Activated T-cell treated with anti-CD3 and anti-CD28 coated beads, Interleukin-2, amount 50 U/mL, for 4 hours (primary cell): ENCODE results near the gene SLC24A4. TPM values are rescaled to one million over a fixed set of nuclear protein-coding genes. Genes with fewer than 3 reads are reported as not detected.

ENCODE experiments used
- ATAC-seq, 2 donors: fragments of 200-7000 bp; cut with Tn5 transposase; one replicate each; pipeline ENCODE4 v1.10.0; 2021
- DNase-seq: peaks from one replicate; pipeline ENCODE4 v3.0.0-alpha.2; 2020
- H3K27me3 Mint-ChIP-seq: one replicate; pipeline ENCODE4 v1.8.0; 2021; ENCODE audit warnings: low read depth, mixed read lengths
- H3K36me3 Mint-ChIP-seq: one replicate; pipeline ENCODE4 v1.8.0; 2022; ENCODE audit warnings: mixed read lengths; ENCODE audit not compliant: insufficient read depth
- H3K4me1 Mint-ChIP-seq: one replicate; pipeline ENCODE4 v1.8.0; 2021; ENCODE audit warnings: low read depth, mixed read lengths
- H3K4me3 Mint-ChIP-seq: one replicate; pipeline ENCODE4 v1.8.0; 2021; ENCODE audit warnings: mild to moderate bottlenecking, moderate library complexity, mixed read lengths
- H3K9me3 Mint-ChIP-seq: one replicate; pipeline ENCODE4 v1.8.0; 2021; ENCODE audit warnings: mixed read lengths
- total RNA-seq, 3 donors: library from RNA; stranded (reverse); gene quantifications; one replicate each; pipeline ENCODE4 v1.2.1, GENCODE V29; 2021

The SLC24A4 gene
- total RNA-seq, 3 donors from 2014 or later: 0.03 TPM; not detected in 2

- peaks cover 9% of the 10 kb centered on the region for H3K9me3 Mint-ChIP-seq
- H3K4me1 Mint-ChIP-seq: peaks cover 16% of the 10 kb centered on the region
- no peaks in the 10 kb centered on the region for H3K36me3 Mint-ChIP-seq
- H3K27me3 Mint-ChIP-seq: no peaks in the 10 kb centered on the region
- ATAC-seq (no peak), DNase-seq (no peak)
- no peak overlapping the region for H3K4me3 Mint-ChIP-seq
Measured at GRCh38 chr14:92464156-92464555, 141.2 kb downstream of the SLC24A4 start.

GRCh38 chr14:92464716-92465115 lies 141.8 kb downstream of the SLC24A4 start:
- no peak overlapping the region for H3K4me3 Mint-ChIP-seq
- H3K9me3 Mint-ChIP-seq: peaks cover 12% of the 10 kb centered on the region
- no peak for ATAC-seq
- no peaks in the 10 kb centered on the region for H3K27me3 Mint-ChIP-seq
- DNase-seq: no peak
- H3K36me3 Mint-ChIP-seq: no peaks in the 10 kb centered on the region
- peaks cover 16% of the 10 kb centered on the region for H3K4me1 Mint-ChIP-seq

GRCh38 chr14:92465353-92466055 lies 142.5 kb downstream of the SLC24A4 start:
- Mint-ChIP-seq H3K4me3 (no peak overlapping the region), H3K9me3 (peaks cover 16% of the 10 kb centered on the region), H3K27me3 (no peaks in the 10 kb centered on the region), H3K4me1 (peaks cover 16% of the 10 kb centered on the region), H3K36me3 (no peaks in the 10 kb centered on the region)
- ATAC-seq (no peak), DNase-seq (no peak)

DNA sequence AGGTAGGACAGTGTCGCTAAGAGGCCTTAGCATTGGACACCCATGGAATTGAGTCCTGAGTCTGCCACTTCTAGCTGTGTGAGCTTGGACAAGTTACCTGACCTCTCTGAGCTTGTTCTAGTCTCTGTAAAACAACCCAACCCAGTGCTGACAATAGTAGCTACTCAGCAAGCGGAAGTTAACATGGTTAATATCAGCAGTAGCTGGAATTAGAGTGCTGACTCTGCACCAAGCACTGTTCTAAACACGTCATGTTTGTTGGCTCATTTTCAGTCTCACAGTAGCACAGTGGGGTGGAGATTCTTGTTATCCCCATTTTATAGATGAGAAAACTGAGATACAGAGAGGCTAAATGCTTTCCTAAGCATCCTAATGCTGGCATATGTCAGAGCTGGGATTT lies 143.1 kb downstream of the SLC24A4 start:
- Mint-ChIP-seq H3K36me3 (no peaks in the 10 kb centered on the region), H3K4me1 (peaks cover 14% of the 10 kb centered on the region), H3K4me3 (no peak overlapping the region), H3K9me3 (peaks cover 16% of the 10 kb centered on the region), H3K27me3 (no peaks in the 10 kb centered on the region)
- ATAC-seq: no peak
- DNase-seq: no peak

- H3K4me1 Mint-ChIP-seq: no peaks in the 10 kb centered on the region
- H3K4me3 Mint-ChIP-seq: no peak overlapping the region
- no peaks in the 10 kb centered on the region for H3K36me3 Mint-ChIP-seq
- no peak for DNase-seq
- peaks cover 16% of the 10 kb centered on the region for H3K9me3 Mint-ChIP-seq
- no peaks in the 10 kb centered on the region for H3K27me3 Mint-ChIP-seq
- no peak for ATAC-seq
Measured at GRCh38 chr14:92469515-92469914, 146.6 kb downstream of the SLC24A4 start.

DNA sequence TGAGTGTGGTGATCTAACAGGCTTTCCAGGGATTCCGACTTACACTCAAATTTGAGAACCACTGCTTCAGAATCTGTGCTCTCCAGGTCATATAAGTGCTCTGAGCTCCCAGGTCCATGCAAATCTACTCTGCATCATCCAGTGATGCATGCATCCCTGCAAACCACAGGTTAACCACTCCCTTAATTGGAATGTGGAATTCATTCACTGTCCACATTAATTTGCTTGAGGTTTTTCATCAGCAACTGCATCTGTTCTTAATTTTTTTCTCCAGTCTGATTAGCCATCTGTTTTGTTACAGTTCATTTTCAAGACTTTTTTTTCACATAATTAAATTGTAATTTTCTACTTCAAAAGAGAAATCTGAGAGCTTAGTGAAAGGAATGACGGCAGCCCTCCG lies 147.2 kb downstream of the SLC24A4 start:
- Mint-ChIP-seq H3K4me1 (no peaks in the 10 kb centered on the region), H3K27me3 (no peaks in the 10 kb centered on the region), H3K9me3 (peaks cover 16% of the 10 kb centered on the region), H3K4me3 (no peak overlapping the region), H3K36me3 (no peaks in the 10 kb centered on the region)
- ATAC-seq: no peak
- DNase-seq: no peak

GRCh38 chr14:92470811-92471210 lies 147.8 kb downstream of the SLC24A4 start:
- no peaks in the 10 kb centered on the region for H3K4me1 Mint-ChIP-seq
- no peaks in the 10 kb centered on the region for H3K36me3 Mint-ChIP-seq
- H3K4me3 Mint-ChIP-seq: no peak overlapping the region
- no peaks in the 10 kb centered on the region for H3K27me3 Mint-ChIP-seq
- peaks cover 16% of the 10 kb centered on the region for H3K9me3 Mint-ChIP-seq
- ATAC-seq (no peak), DNase-seq (no peak)

DNA sequence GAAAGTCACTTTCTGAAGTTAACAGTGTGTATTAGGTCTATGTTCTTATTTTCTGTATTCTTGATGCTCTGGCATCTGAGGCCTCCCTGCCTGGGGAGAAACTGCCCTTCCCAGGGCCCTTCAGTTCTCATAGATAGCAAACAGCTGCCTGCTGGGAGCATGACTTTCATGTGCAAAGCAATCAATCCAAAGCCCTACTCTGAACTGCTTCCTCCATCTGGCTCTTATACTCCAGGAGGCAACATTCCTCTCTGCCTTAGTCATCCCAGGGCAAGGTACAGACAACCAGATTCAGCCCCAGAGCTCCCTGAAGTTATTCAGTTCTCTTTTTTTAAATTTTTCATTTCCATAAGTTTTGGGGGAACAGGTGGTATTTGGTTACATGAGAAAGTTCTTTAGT lies 149.0 kb downstream of the SLC24A4 start:
- H3K9me3 Mint-ChIP-seq: peaks cover 15% of the 10 kb centered on the region
- DNase-seq (no peak), ATAC-seq (no peak)
- no peak overlapping the region for H3K4me3 Mint-ChIP-seq
- H3K36me3 Mint-ChIP-seq: no peaks in the 10 kb centered on the region
- H3K4me1 Mint-ChIP-seq: no peaks in the 10 kb centered on the region
- H3K27me3 Mint-ChIP-seq: no peaks in the 10 kb centered on the region

DNA sequence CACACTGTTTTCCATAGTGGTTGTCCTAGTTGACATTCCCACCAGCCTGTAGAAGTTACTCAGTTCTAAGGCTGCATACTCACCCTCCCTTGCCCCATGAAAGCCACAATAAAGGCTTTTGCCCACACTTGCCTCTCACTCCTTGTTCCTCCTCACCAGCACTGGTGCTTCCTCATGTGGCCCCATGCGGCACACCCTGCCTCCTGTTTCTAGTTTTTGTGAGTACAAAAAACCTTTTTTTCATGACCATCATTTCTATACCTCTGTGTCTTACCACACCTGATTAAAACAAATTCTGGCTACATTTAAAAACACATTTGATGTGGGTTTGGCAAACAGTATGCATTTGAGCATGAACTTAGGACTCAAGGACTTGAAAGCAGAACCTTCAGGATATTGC lies 149.9 kb downstream of the SLC24A4 start:
- no peak for ATAC-seq
- H3K36me3 Mint-ChIP-seq: no peaks in the 10 kb centered on the region
- H3K27me3 Mint-ChIP-seq: no peaks in the 10 kb centered on the region
- no peak overlapping the region for H3K4me3 Mint-ChIP-seq
- no peak for DNase-seq
- peaks cover 7% of the 10 kb centered on the region for H3K9me3 Mint-ChIP-seq
- no peaks in the 10 kb centered on the region for H3K4me1 Mint-ChIP-seq

GRCh38 chr14:92473261-92473968 lies 150.4 kb downstream of the SLC24A4 start:
- H3K4me1 Mint-ChIP-seq: no peaks in the 10 kb centered on the region
- no peak for ATAC-seq

DNA sequence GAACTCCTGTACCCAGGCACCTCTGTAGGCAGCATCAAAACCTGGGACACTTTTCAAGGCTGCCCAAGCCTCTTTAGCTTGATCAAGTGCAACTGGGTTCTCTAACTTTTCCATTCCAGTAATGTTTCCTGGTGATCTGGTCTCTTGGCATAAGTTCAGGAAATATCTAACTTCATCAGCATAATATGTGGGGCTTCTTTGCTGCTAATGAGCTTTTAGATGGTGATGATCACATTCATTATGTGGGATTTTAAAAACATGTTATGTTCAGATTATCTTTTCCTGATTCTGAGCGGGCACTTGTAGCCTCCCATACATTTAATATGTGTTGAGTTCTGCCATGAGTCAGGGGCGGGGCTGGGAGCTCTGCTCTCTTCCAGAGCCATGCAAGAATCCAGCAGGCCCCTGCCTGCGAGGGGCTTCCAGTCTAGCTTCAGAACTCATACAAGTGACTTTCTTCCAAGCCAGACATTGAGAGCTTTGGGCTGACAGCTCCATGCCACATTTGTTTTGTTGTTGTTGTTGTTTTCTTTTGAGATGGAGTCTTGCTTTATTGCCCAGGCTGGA lies 151.1 kb downstream of the SLC24A4 start:
- no peaks in the 10 kb centered on the region for H3K36me3 Mint-ChIP-seq

More at GRCh38 chr14:92473261-92473968, 150.4 kb downstream of the SLC24A4 start:
- no peak overlapping the region for H3K4me3 Mint-ChIP-seq
- no peaks in the 10 kb centered on the region for H3K27me3 Mint-ChIP-seq
- DNase-seq: no peak
- peaks cover 7% of the 10 kb centered on the region for H3K9me3 Mint-ChIP-seq
- H3K36me3 Mint-ChIP-seq: no peaks in the 10 kb centered on the region

GRCh38 chr14:92475037-92475436 lies 152.1 kb downstream of the SLC24A4 start:
- Mint-ChIP-seq H3K27me3 (no peaks in the 10 kb centered on the region), H3K36me3 (no peaks in the 10 kb centered on the region), H3K4me3 (no peak overlapping the region), H3K4me1 (no peaks in the 10 kb centered on the region), H3K9me3 (peaks cover 10% of the 10 kb centered on the region)
- ATAC-seq (no peak), DNase-seq (no peak)

More for the DNA sequence above, 151.1 kb downstream of the SLC24A4 start:
- Mint-ChIP-seq H3K9me3 (peaks cover 14% of the 10 kb centered on the region), H3K27me3 (no peaks in the 10 kb centered on the region), H3K4me3 (no peak overlapping the region), H3K4me1 (no peaks in the 10 kb centered on the region)
- no peak for ATAC-seq
- DNase-seq: no peak

- Mint-ChIP-seq H3K4me1 (no peaks in the 10 kb centered on the region), H3K36me3 (no peaks in the 10 kb centered on the region), H3K4me3 (no peak overlapping the region), H3K9me3 (peaks cover 9% of the 10 kb centered on the region), H3K27me3 (no peaks in the 10 kb centered on the region)
- no peak for ATAC-seq
- no peak for DNase-seq
Measured at GRCh38 chr14:92475451-92476187, 152.7 kb downstream of the SLC24A4 start.

GRCh38 chr14:92480856-92481255 lies 157.9 kb downstream of the SLC24A4 start:
- ATAC-seq (no peak), DNase-seq (no peak)
- H3K4me1 Mint-ChIP-seq: no peaks in the 10 kb centered on the region
- H3K27me3 Mint-ChIP-seq: peaks cover 5% of the 10 kb centered on the region
- H3K36me3 Mint-ChIP-seq: no peaks in the 10 kb centered on the region
- H3K9me3 Mint-ChIP-seq: peaks cover 9% of the 10 kb centered on the region
- no peak overlapping the region for H3K4me3 Mint-ChIP-seq
